OCI-LY7 (cell line): ENCODE measurements around the gene SH3TC1.

ENCODE experiments used
- CTCF ChIP-seq: fragments of 200-600 bp; sonication (generic); conservative IDR thresholded peaks from 2 replicates; pipeline ENCODE4 v1.5.1; 2014; ENCODE audit warnings: mild to moderate bottlenecking, antibody characterized with exemption, low read length, moderate library complexity, mixed read lengths
- EZH2phosphoT487 ChIP-seq: fragments of 200-600 bp; sonication (generic); IDR thresholded peaks from 2 replicates; pipeline ENCODE4 v1.6.1; 2018; ENCODE audit warnings: low read depth, borderline replicate concordance, mild to moderate bottlenecking, mixed run types, antibody characterized with exemption, low read length, moderate library complexity, mixed read lengths

- TF ChIP-seq CTCF = no peak
- TF ChIP-seq EZH2phosphoT487 = no peak
Observed at GRCh38 chr4:8163436-8164193, 35.5 kb upstream of the SH3TC1 start.
